GM18508 (cell line): ENCODE data around the gene SCD5.

ENCODE experiments used
- ATAC-seq: cut with Tn5 transposase; IDR thresholded peaks from one replicate; pipeline ENCODE4 v1.9.1; 2021; ENCODE audit warnings: moderate number of reproducible peaks; ENCODE audit not compliant: insufficient read depth, unreplicated experiment

Gene SCD5

DNA sequence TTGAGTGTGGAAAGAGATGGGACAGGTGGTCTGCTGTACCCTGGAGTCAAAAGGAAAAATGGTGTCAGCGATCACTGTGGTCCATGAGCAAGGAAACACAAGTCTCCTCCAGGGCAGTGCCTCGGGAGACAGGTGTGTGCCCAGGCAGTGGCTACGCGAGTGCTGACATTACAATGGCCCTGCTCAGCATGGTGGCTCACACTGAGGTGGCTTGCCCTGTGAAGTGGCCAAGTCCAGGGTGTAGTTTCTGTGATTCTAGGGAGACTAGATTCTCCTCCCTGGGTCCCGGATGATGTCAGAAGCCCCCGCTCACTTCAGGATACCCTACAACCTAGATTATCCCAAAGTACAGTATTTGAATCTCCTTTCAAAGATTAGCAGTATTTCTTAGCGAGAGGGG is 192.0 kb downstream of the SCD5 start:
- no peak for ATAC-seq

DNA sequence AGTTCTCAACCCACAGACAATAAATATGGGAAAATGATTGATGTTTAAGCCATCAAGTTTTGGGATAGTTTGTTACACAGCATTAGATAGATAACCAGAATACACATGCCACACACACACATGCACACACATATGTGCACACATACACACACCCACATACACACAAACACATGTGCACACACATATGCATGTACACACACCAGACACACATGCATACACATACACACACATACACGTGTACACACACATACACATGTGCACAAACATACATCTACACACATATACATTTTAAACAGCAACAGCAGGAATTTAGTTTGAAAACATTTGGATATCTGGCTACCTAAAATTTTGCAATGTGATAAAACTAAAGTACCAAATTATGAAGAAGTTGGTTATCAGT is 194.1 kb downstream of the SCD5 start:
- ATAC-seq, result no peak

DNA sequence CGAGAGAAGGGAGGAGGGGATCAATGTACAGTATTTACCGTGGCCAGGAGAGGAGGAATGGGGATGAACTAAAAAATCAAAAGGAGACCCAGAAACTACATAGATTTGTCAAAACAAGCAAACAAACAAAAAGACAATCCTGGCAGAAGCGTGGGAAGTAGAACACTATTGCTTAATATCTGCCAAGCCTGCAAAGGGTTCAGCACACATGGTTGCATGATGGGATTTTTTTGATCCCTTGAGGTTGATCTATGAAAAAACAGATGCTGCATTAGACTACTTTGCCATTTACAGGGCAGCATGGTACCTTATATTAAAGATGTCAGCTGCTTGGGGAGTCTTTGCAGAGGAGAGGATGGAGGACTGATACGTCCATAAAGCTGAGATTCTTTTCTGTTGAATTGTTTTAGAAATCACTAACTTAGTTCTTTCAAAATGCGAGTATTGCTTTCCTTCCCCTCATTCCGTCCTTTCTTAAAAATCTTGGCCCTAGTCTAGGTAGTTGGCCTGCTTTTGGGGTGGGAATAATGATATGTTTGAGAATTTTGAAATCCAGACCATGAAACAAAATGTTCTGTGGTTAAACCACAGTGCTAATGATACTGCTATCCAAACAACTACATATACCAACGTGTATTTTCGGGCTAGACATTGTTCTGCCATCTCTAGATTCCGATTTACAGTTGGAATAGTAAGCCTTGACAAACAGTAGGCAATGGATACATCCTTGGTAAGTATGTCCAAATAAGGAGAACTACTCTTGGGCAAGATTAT is 197.2 kb downstream of the SCD5 start:
- ATAC-seq, result no peak

GRCh38 chr4:82599336-82599735 is 199.3 kb downstream of the SCD5 start:
- ATAC-seq, result no peak

- ATAC-seq, result no peak
Observed at GRCh38 chr4:82594456-82594855, 204.1 kb downstream of the SCD5 start.

- ATAC-seq, result no peak
Observed at GRCh38 chr4:82593411-82593810, 205.2 kb downstream of the SCD5 start.

GRCh38 chr4:82592639-82593038 is 206.0 kb downstream of the SCD5 start:
- ATAC-seq, result no peak

- no peak for ATAC-seq
Observed at GRCh38 chr4:82591592-82591991, 207.0 kb downstream of the SCD5 start.

GRCh38 chr4:82589756-82590155 is 208.8 kb downstream of the SCD5 start:
- no peak for ATAC-seq

- ATAC-seq, result no peak
Observed at GRCh38 chr4:82588771-82589270, 209.8 kb downstream of the SCD5 start.

DNA sequence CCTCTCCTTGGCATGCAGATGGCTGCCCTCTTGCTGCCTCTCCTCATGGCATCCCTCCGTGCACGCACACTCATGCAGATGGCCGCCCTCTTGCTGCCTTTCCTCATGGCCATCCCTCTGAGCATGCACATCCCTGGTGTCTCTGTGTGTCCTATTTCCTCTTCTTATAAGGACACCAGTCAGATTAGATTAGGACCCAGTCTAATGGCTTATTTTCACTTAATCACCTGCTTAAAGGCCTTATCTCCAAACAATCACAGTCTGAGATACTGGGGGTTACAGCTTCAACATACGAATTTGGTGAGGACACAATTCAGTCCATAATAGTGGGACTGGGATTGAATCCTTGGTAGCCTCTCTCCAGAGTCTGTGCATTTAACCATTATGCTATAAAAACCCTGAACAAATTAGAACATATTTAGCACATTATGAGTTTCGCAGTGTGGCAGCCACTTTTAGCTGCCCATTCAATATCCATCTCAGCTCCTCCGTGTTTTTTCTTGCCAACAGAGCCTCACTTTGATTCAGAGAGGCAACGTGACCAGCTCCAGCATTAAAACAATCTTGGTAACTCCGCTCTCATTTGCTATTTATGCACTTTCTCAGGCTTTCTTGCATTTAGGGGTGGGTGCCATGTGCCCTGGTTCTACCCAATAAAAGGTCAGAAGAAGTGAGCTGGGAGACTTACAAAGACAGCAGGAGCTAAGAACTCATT is 210.6 kb downstream of the SCD5 start:
- no peak for ATAC-seq

DNA sequence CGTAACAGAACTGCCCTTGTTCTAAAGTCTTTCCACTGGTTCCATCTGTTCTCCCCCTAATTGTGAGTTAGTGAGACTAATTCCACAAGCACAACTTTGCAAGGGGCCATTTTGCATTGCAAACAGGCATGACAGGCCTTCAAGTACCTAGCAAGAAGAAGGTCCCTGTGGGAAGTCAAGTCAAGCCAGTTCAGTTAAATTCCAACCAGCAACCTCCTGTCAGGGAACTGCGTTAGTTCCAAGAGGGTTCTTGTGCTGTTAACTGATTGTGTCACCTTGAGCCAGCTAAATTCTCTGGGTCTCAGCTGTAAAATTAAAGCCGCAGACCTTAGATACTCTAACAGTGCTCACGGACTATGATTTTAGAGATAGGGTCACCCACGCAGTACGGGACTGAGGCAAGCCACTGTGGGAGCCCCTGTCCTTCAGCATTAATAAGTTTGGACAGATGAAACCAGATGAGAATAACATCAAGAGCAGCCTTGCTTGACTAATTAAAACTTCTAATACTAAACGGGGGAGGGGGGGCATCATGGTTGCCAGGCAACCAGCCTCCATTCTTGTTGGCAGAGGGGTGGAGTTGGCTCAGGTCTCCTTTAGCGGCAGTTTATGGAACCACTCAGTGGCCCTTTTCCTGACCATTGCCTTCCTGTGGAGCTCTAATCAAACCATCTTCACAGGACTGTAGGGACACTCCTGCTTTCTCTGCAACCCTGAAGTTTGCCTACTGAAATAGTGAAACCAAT is 212.7 kb downstream of the SCD5 start:
- no peak for ATAC-seq

- no peak for ATAC-seq
Observed at GRCh38 chr4:82584931-82585330, 213.7 kb downstream of the SCD5 start.

- no peak for ATAC-seq
Observed at GRCh38 chr4:82583897-82584587, 214.6 kb downstream of the SCD5 start.

GRCh38 chr4:82579932-82580331 is 218.7 kb downstream of the SCD5 start:
- ATAC-seq, result no peak
